RWPE1 (cell line): ENCODE data around the gene NSD1.

ENCODE experiments used
- CTCF ChIA-PET: fragments of 350-600 bp; sonication (Branson Sonifier 250); formaldehyde crosslinking; extraction: SDS; loops from one replicate; lab custom pipeline; 2021; lab: Yijun Ruan, JAX
- POLR2A ChIA-PET: fragments of 400-600 bp; formaldehyde crosslinking; extraction: SDS; loops from one replicate; lab custom pipeline; 2020; ENCODE audit warnings: antibody characterized with exemption; ENCODE audit not compliant: low non-redundant PET; lab: Yijun Ruan, JAX
- DNase-seq: peaks from one replicate; pipeline ENCODE4 v3.0.0; 2012; ENCODE audit warnings: low spot score
- H3K27ac ChIP-seq: fragments of 450-650 bp; 2 replicates; pipeline ENCODE4 v1.5.1; 2017
- CTCF ChIP-seq: fragments of 450-650 bp; conservative IDR thresholded peaks from 2 replicates; pipeline ENCODE4 v1.5.1; 2017; ENCODE audit warnings: low read depth, mild to moderate bottlenecking

The NSD1 gene

DNA sequence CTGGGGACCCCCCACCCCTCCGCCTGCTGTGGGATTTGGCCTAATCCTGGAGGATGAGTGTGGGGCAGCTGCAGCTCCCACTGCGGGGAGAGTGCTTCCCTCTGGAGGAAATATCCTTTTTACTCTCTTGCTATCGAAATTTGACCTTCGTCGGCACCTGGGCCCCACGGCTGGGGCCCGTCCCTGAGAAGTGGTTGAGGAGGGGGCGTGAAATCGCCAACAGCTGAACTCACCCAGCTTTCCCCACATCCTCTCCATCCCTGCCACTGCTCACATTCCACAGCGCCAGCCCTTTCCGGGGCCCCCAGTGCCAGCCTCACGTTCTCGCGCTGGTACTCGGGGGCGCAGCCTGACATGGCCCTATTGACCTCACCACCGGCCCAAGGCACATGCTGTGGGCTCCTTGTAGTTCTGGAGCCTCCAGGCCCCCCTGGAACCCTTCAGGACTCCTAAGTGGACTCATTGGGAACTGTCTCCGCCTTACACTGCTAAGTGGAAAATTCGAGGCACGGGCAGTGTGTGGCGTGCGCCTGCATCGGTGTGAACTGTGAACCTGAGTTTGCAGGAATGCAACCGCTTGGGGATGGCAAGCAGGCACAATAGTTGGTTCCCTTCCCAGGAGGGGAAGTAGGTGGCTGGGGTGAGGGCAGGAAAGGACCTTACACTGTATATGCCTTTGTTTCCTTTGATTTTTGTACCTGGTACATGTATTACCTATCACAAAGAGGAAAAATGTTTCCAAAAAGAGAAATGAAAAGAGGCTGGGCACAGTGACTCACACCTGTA lies 27.7 kb upstream of the NSD1 start:
- H3K27ac ChIP-seq: no peak overlapping the region
- TF ChIP-seq CTCF: no peak
- CTCF ChIA-PET: interaction anchor here (0.7 to 1.3 kb wide), 2 partner anchors 9 to 14 kb away, joined by 3 read pairs; no protein-coding TSS in a partner anchor
- POLR2A ChIA-PET: no interaction called here
- no peak for DNase-seq

- CTCF ChIA-PET: interaction anchor here (0.6 to 1.7 kb wide), 3 partner anchors 309 to 447 kb away, joined by 3 to 4 read pairs (median 4); no protein-coding TSS in a partner anchor
- POLR2A ChIA-PET: no interaction called here
- H3K27ac ChIP-seq: no peak overlapping the region
- DNase-seq: no peak
- no peak for TF ChIP-seq CTCF
Measured at GRCh38 chr5:177107159-177107558, 26.4 kb upstream of the NSD1 start.

DNA sequence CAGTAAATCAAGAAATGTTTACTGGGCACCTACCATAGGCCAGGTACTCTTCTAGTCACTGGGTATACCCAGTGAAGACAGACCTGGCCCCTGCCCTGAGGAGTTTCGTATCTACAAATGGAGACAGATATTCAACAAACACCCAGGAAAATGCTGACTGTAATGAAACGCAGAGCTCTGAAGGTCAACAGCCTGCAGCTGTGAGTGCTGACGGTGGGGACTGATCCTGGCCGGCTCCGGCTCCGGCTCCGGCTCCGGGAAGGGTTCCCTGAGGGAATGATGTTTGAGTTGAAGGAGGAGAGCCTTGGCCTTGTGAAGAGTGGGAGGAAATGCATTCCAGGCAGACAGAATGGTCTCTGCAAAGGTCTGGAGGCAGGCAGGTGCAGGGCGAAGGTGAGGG lies 23.8 kb upstream of the NSD1 start:
- POLR2A ChIA-PET: no interaction called here
- TF ChIP-seq CTCF: no peak
- CTCF ChIA-PET: interaction anchor here (0.8 to 3.5 kb wide), 4 partner anchors 9 to 38 kb away, joined by 3 to 30 read pairs (median 4); partner anchors contain the start of gene FGFR4

GRCh38 chr5:177111720-177112394 lies 21.7 kb upstream of the NSD1 start:
- POLR2A ChIA-PET: no interaction called here
- peak; percentile 99 for TF ChIP-seq CTCF
- H3K27ac ChIP-seq: no peak overlapping the region
- CTCF ChIA-PET: interaction anchor here (0.5 to 3.5 kb wide), 26 partner anchors 9 to 460 kb away, joined by 3 to 31 read pairs (median 4); partner anchors contain the start of gene FGFR4
- DNase-seq: peak; percentile 81

More for the DNA sequence above, 23.8 kb upstream of the NSD1 start:
- H3K27ac ChIP-seq: no peak overlapping the region
- DNase-seq: no peak

DNA sequence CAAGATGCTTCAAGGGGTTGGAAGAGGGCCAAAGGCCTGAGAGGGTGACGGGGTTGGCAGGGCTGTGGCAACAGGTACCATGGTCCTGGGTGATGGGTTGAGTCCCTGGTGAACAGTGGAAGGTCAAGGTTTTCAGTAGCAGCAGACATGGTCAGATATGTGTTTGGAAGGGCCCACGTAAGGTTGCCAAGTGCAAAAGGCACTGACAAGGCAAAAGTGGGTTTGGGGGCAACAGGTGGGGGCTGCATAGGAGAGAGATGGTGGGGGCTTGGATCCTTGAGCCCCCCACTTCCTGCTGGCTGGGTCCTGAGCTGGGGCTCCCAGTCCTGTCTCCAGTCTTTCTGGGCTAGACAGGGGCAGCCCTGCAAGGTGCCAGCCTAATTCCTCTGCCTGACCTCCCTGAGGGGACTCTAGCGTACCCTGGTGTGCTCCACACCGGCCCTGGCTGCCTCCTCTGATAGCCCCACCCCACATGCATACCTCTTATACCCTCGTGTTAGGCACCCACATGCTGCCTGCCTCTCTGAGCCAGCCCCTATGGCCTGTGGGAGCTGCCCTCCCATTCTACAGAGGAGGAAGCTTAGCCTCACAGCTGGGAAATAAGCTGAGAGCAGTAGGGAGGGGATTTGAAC lies 20.9 kb upstream of the NSD1 start:
- no peak for DNase-seq
- H3K27ac ChIP-seq: no peak overlapping the region
- ChIA-PET CTCF (interaction anchor here (0.5 to 3.5 kb wide), 30 partner anchors 10 to 461 kb away, joined by 3 to 31 read pairs (median 4); partner anchors contain the start of genes FGFR4, PRELID1 and RAB24), POLR2A (no interaction called here)
- no peak for TF ChIP-seq CTCF
